ENCODE measurements around the gene CKAP5.
"Not testable (repeated sequence)": the region's sequence is repeated elsewhere in the genome, so short reads cannot be mapped to it uniquely, and the experiment has no call there.

CKAP5 gene

GRCh38 chr11:46711303-46711702, 134.8 kb downstream of the CKAP5 start:
- TF ChIP-seq, protein P1, sequence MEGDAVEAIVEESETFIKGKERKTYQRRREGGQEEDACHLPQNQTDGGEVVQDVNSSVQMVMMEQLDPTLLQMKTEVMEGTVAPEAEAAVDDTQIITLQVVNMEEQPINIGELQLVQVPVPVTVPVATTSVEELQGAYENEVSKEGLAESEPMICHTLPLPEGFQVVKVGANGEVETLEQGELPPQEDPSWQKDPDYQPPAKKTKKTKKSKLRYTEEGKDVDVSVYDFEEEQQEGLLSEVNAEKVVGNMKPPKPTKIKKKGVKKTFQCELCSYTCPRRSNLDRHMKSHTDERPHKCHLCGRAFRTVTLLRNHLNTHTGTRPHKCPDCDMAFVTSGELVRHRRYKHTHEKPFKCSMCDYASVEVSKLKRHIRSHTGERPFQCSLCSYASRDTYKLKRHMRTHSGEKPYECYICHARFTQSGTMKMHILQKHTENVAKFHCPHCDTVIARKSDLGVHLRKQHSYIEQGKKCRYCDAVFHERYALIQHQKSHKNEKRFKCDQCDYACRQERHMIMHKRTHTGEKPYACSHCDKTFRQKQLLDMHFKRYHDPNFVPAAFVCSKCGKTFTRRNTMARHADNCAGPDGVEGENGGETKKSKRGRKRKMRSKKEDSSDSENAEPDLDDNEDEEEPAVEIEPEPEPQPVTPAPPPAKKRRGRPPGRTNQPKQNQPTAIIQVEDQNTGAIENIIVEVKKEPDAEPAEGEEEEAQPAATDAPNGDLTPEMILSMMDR (IDR thresholded peaks at IDR 0.05; ENCODE audit: low read depth, low read length) = no peak
- no peak overlapping the region for H3K4me3 ChIP-seq (ENCODE audit: low read depth, low read length)

- TF ChIP-seq, protein P1 (IDR thresholded peaks at IDR 0.05; ENCODE audit: low read depth, low read length) = no peak
- H3K4me3 ChIP-seq (ENCODE audit: low read depth, low read length) = no peak overlapping the region
Observed at GRCh38 chr11:46710821-46711269, 135.2 kb downstream of the CKAP5 start.

GRCh38 chr11:46709351-46709750, 136.7 kb downstream of the CKAP5 start:
- not testable (repeated sequence) for H3K4me3 ChIP-seq (ENCODE audit: low read depth, low read length)

GRCh38 chr11:46706886-46707285, 139.2 kb downstream of the CKAP5 start:
- H3K4me3 ChIP-seq (ENCODE audit: low read depth, low read length) = no peak overlapping the region
- TF ChIP-seq, protein P1 (IDR thresholded peaks at IDR 0.05; ENCODE audit: low read depth, low read length) = no peak

DNA sequence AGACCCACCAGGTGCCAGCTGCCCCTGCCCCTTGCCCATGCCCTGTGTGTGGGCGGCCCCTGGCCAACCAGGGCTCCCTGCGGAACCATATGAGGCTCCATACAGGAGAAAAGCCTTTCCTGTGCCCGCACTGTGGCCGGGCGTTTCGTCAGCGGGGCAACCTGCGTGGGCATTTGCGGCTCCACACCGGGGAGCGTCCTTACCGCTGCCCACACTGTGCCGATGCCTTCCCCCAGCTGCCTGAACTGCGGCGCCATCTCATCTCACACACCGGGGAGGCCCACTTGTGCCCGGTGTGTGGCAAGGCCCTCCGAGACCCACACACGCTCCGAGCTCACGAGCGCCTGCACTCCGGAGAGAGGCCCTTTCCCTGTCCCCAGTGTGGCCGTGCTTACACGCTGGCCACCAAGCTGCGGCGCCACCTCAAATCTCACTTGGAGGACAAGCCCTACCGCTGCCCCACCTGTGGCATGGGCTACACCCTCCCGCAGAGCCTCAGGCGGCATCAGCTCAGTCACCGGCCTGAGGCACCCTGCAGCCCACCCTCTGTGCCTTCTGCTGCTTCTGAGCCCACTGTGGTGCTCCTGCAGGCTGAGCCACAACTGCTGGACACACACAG, 140.9 kb downstream of the CKAP5 start:
- TF ChIP-seq, protein P1 (IDR thresholded peaks at IDR 0.05; ENCODE audit: low read depth, low read length) = no peak
- H3K4me3 ChIP-seq (ENCODE audit: low read depth, low read length) = no peak overlapping the region

DNA sequence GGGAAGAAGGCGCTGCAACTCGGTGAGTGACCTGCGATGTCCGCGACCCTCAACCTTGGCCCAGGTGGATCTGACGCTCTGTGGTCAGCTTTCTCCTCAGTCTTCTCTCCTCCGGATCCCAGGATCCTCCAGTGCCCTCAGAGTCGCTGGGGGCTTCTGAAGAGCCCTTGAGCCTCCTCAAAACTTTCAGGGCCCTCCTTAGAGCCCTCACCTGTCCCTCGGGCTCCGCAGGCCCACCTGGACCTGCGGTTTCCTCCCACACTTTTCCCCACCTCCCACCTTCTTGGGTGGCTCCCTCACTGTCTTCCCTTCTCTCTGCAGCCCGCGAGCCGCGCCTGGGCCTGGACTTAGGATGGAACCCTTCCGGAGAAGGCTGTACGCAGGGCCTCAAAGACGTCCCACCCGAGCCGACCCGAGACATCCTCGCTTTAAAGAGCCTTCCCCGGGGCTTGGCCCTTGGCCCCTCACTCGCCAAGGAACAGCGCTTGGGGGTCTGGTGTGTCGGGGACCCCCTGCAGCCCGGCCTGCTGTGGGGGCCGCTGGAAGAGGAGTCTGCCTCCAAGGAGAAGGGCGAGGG, 144.9 kb downstream of the CKAP5 start:
- H3K4me3 ChIP-seq (ENCODE audit: low read depth, low read length) = peak overlapping the region; percentile 99
- TF ChIP-seq, protein P1 (IDR thresholded peaks at IDR 0.05; ENCODE audit: low read depth, low read length) = no peak

GRCh38 chr11:46700241-46701077, 145.6 kb downstream of the CKAP5 start, which contains the start of the genes ARHGAP1 and ZNF408:
Gene ARHGAP1, minus strand, starts transcription at chr11:46700619. Its CDS starts 4,512 bp downstream, at chr11:46696107.
Gene ZNF408, plus strand, starts transcription at chr11:46701031. Its CDS starts 17 bp downstream, at chr11:46701048.
- peak within 1 kb of the TSS; percentile 99 for H3K4me3 ChIP-seq (ENCODE audit: low read depth, low read length)
- TF ChIP-seq, protein P1 (IDR thresholded peaks at IDR 0.05; ENCODE audit: low read depth, low read length) = no peak

Data from WI38 (cell line).